ENCODE measurements around the gene JAKMIP3.

The JAKMIP3 gene

GRCh38 chr10:132066186-132066585, 440 bp downstream of the JAKMIP3 start:
- H3K4me3 ChIP-seq (ENCODE audit: low read depth, low read length): peak overlapping the region; percentile 1; the same call in 1 of the 2 replicates
- no peak overlapping the region for H3K27ac ChIP-seq (ENCODE audit: low read depth, low read length)
- no peaks in the 10 kb centered on the region for H3K36me3 ChIP-seq (ENCODE audit: control insufficient read depth, insufficient read depth, low read length)
- peaks cover 17% of the 10 kb centered on the region for H3K4me1 ChIP-seq (ENCODE audit: control insufficient read depth, insufficient read depth, low read length)
- no peaks in the 10 kb centered on the region for H3K9me3 ChIP-seq (ENCODE audit: control insufficient read depth, insufficient read depth, low read length)
- H3K9ac ChIP-seq (ENCODE audit: low read depth, low read length): no peak overlapping the region
- no peaks in the 10 kb centered on the region for H3K27me3 ChIP-seq (ENCODE audit: control insufficient read depth, insufficient read depth, low read length)

DNA sequence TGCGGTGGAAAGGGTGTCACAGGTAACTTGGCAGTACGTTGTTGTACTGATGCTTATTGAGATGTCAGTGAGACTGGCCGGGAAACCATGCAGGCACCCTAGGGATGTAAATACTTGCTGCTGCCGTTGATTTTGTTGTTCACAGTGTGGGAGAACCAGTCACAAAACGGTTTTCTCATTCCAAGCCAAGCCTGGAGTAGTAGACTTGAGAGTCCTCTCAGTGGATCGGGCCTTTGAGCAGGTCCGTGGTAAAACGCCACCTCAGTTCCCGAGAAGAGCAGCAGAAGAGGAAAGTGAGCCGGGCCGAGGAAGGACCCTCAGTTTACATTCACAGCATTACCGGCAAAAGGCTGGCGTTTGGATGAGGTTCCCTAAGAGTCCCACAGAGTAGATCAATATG, 1.1 kb downstream of the JAKMIP3 start:
- no peak overlapping the region for H3K9ac ChIP-seq (ENCODE audit: low read depth, low read length)
- no peaks in the 10 kb centered on the region for H3K9me3 ChIP-seq (ENCODE audit: control insufficient read depth, insufficient read depth, low read length)
- H3K36me3 ChIP-seq (ENCODE audit: control insufficient read depth, insufficient read depth, low read length): no peaks in the 10 kb centered on the region
- peaks cover 17% of the 10 kb centered on the region for H3K4me1 ChIP-seq (ENCODE audit: control insufficient read depth, insufficient read depth, low read length)
- H3K27ac ChIP-seq (ENCODE audit: low read depth, low read length): no peak overlapping the region
- no peaks in the 10 kb centered on the region for H3K27me3 ChIP-seq (ENCODE audit: control insufficient read depth, insufficient read depth, low read length)
- no peak overlapping the region for H3K4me3 ChIP-seq (ENCODE audit: low read depth, low read length)

- H3K9me3 ChIP-seq (ENCODE audit: control insufficient read depth, insufficient read depth, low read length): no peaks in the 10 kb centered on the region
- H3K27me3 ChIP-seq (ENCODE audit: control insufficient read depth, insufficient read depth, low read length): no peaks in the 10 kb centered on the region
- H3K36me3 ChIP-seq (ENCODE audit: control insufficient read depth, insufficient read depth, low read length): no peaks in the 10 kb centered on the region
- no peak overlapping the region for H3K9ac ChIP-seq (ENCODE audit: low read depth, low read length)
- no peak overlapping the region for H3K4me3 ChIP-seq (ENCODE audit: low read depth, low read length)
- no peak overlapping the region for H3K27ac ChIP-seq (ENCODE audit: low read depth, low read length)
- peaks cover 17% of the 10 kb centered on the region for H3K4me1 ChIP-seq (ENCODE audit: control insufficient read depth, insufficient read depth, low read length)
Measured at GRCh38 chr10:132068431-132069121, 2.8 kb downstream of the JAKMIP3 start.

DNA sequence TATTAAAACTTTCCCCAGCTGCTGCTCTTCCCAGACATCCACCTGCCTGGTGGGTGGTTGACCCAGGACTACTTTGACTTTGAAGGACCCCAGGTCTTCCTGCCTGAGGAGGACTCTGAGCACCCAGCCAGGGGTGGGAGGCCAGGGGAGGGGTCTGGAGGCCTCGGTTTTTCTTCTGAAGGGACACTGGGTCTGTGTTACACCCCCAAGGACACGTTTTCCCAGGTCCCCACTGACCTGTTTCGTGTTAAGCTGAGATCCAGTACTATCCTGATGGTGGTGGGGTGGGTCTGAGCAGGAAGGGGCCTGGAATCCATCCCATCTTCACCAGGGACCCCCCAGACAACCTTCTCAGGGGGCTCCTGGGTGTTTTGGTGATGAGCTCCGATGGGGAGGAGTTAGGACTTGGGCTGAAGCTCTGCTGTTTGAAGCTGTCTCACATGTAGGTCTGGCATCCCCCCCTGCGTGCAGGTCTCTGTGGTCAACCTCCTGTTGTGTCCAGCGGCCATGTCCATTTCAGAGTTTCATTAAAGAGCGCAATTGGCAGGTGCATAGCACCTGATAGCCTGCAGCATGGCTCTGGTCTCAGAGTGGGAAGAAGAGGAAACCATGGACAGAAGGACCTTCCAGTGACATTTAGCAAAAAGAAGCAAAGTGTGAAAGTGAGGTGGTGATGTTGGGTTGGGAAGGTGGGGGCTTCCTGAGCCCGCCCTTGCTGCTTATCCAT, 3.5 kb downstream of the JAKMIP3 start:
- H3K27ac ChIP-seq (ENCODE audit: low read depth, low read length): no peak overlapping the region
- H3K4me1 ChIP-seq (ENCODE audit: control insufficient read depth, insufficient read depth, low read length): peaks cover 17% of the 10 kb centered on the region
- H3K36me3 ChIP-seq (ENCODE audit: control insufficient read depth, insufficient read depth, low read length): no peaks in the 10 kb centered on the region
- no peak overlapping the region for H3K9ac ChIP-seq (ENCODE audit: low read depth, low read length)
- H3K27me3 ChIP-seq (ENCODE audit: control insufficient read depth, insufficient read depth, low read length): no peaks in the 10 kb centered on the region
- H3K9me3 ChIP-seq (ENCODE audit: control insufficient read depth, insufficient read depth, low read length): no peaks in the 10 kb centered on the region
- H3K4me3 ChIP-seq (ENCODE audit: low read depth, low read length): no peak overlapping the region

DNA sequence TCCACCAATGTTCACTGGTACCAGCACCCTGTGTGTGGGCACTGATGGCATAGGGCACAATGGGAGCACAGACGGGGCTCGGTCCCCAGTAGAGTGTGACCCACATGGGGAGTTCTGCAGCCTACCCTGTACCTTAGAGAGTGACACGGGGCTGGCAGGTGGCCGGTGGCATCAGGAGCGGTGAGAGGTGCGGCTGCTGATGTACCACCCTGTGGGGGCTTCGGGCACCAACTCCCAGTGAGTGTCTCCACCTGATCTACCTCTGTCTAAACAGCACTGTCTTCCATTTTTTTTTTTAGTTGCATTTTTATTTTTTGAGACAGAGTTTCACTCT, 4.1 kb downstream of the JAKMIP3 start:
- Histone ChIP-seq H3K9me3 (ENCODE audit: control insufficient read depth, insufficient read depth, low read length) (no peaks in the 10 kb centered on the region), H3K4me3 (ENCODE audit: low read depth, low read length) (no peak overlapping the region), H3K27me3 (ENCODE audit: control insufficient read depth, insufficient read depth, low read length) (no peaks in the 10 kb centered on the region), H3K4me1 (ENCODE audit: control insufficient read depth, insufficient read depth, low read length) (peaks cover 17% of the 10 kb centered on the region), H3K36me3 (ENCODE audit: control insufficient read depth, insufficient read depth, low read length) (no peaks in the 10 kb centered on the region), H3K27ac (ENCODE audit: low read depth, low read length) (no peak overlapping the region), H3K9ac (ENCODE audit: low read depth, low read length) (no peak overlapping the region)

DNA sequence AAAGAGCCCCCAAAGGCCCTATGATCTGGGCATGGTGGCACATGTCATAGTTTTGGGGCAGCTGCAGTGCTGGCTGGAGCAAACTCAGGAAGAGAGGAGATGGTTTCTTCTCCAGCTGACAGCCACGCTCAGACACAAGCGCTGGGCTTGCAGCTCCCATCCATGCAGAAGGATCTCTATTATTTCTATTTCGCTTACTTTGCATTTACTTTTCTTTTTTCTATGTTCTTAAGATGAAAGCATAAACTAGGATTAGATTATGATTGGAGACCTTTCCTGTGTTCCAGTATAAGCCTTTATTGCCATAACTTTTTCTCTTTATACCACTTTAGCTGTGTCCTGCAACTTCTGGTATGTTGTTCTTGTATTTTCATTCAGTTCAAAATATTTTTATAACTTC, 5.0 kb downstream of the JAKMIP3 start:
- H3K27ac ChIP-seq (ENCODE audit: low read depth, low read length): no peak overlapping the region
- H3K9ac ChIP-seq (ENCODE audit: low read depth, low read length): no peak overlapping the region
- H3K36me3 ChIP-seq (ENCODE audit: control insufficient read depth, insufficient read depth, low read length): no peaks in the 10 kb centered on the region
- no peak overlapping the region for H3K4me3 ChIP-seq (ENCODE audit: low read depth, low read length)
- H3K27me3 ChIP-seq (ENCODE audit: control insufficient read depth, insufficient read depth, low read length): no peaks in the 10 kb centered on the region
- no peaks in the 10 kb centered on the region for H3K9me3 ChIP-seq (ENCODE audit: control insufficient read depth, insufficient read depth, low read length)
- H3K4me1 ChIP-seq (ENCODE audit: control insufficient read depth, insufficient read depth, low read length): peaks cover 9% of the 10 kb centered on the region

- Histone ChIP-seq H3K9me3 (ENCODE audit: control insufficient read depth, insufficient read depth, low read length) (no peaks in the 10 kb centered on the region), H3K27me3 (ENCODE audit: control insufficient read depth, insufficient read depth, low read length) (no peaks in the 10 kb centered on the region), H3K9ac (ENCODE audit: low read depth, low read length) (no peak overlapping the region), H3K4me3 (ENCODE audit: low read depth, low read length) (no peak overlapping the region), H3K27ac (ENCODE audit: low read depth, low read length) (no peak overlapping the region), H3K4me1 (ENCODE audit: control insufficient read depth, insufficient read depth, low read length) (no peaks in the 10 kb centered on the region; the same call in 1 of the 2 replicates), H3K36me3 (ENCODE audit: control insufficient read depth, insufficient read depth, low read length) (no peaks in the 10 kb centered on the region)
Measured at GRCh38 chr10:132071667-132072066, 5.9 kb downstream of the JAKMIP3 start.

- H3K9ac ChIP-seq (ENCODE audit: low read depth, low read length): no peak overlapping the region
- H3K4me1 ChIP-seq (ENCODE audit: control insufficient read depth, insufficient read depth, low read length): peaks cover 2% of the 10 kb centered on the region; the same call in 1 of the 2 replicates
- no peaks in the 10 kb centered on the region for H3K27me3 ChIP-seq (ENCODE audit: control insufficient read depth, insufficient read depth, low read length)
- no peak overlapping the region for H3K4me3 ChIP-seq (ENCODE audit: low read depth, low read length)
- no peak overlapping the region for H3K27ac ChIP-seq (ENCODE audit: low read depth, low read length)
- H3K9me3 ChIP-seq (ENCODE audit: control insufficient read depth, insufficient read depth, low read length): no peaks in the 10 kb centered on the region
- H3K36me3 ChIP-seq (ENCODE audit: control insufficient read depth, insufficient read depth, low read length): no peaks in the 10 kb centered on the region
Measured at GRCh38 chr10:132075909-132076577, 10.3 kb downstream of the JAKMIP3 start.

- Histone ChIP-seq H3K9me3 (ENCODE audit: control insufficient read depth, insufficient read depth, low read length) (no peaks in the 10 kb centered on the region), H3K36me3 (ENCODE audit: control insufficient read depth, insufficient read depth, low read length) (no peaks in the 10 kb centered on the region), H3K9ac (ENCODE audit: low read depth, low read length) (no peak overlapping the region), H3K4me1 (ENCODE audit: control insufficient read depth, insufficient read depth, low read length) (peaks cover 2% of the 10 kb centered on the region; the same call in 1 of the 2 replicates), H3K27ac (ENCODE audit: low read depth, low read length) (no peak overlapping the region), H3K4me3 (ENCODE audit: low read depth, low read length) (no peak overlapping the region), H3K27me3 (ENCODE audit: control insufficient read depth, insufficient read depth, low read length) (no peaks in the 10 kb centered on the region)
Measured at GRCh38 chr10:132076578-132077081, 10.9 kb downstream of the JAKMIP3 start.

GRCh38 chr10:132077091-132077490, 11.3 kb downstream of the JAKMIP3 start:
- H3K9me3 ChIP-seq (ENCODE audit: control insufficient read depth, insufficient read depth, low read length): no peaks in the 10 kb centered on the region
- H3K27ac ChIP-seq (ENCODE audit: low read depth, low read length): no peak overlapping the region
- no peaks in the 10 kb centered on the region for H3K36me3 ChIP-seq (ENCODE audit: control insufficient read depth, insufficient read depth, low read length)
- H3K4me1 ChIP-seq (ENCODE audit: control insufficient read depth, insufficient read depth, low read length): peaks cover 2% of the 10 kb centered on the region; the same call in 1 of the 2 replicates
- no peak overlapping the region for H3K4me3 ChIP-seq (ENCODE audit: low read depth, low read length)
- no peak overlapping the region for H3K9ac ChIP-seq (ENCODE audit: low read depth, low read length)
- H3K27me3 ChIP-seq (ENCODE audit: control insufficient read depth, insufficient read depth, low read length): no peaks in the 10 kb centered on the region
